Measurements from ENCODE around the gene SYT3. TPM values are rescaled to one million over a fixed set of nuclear protein-coding genes. Genes with fewer than 3 reads are reported as not detected.
"Not testable (repeated sequence)": the region's sequence is repeated elsewhere in the genome, so short reads cannot be mapped to it uniquely, and the experiment has no call there.

SYT3 gene
- total RNA-seq, 4 donors from 2014 or later, result 0.14 TPM; not detected in 3

DNA sequence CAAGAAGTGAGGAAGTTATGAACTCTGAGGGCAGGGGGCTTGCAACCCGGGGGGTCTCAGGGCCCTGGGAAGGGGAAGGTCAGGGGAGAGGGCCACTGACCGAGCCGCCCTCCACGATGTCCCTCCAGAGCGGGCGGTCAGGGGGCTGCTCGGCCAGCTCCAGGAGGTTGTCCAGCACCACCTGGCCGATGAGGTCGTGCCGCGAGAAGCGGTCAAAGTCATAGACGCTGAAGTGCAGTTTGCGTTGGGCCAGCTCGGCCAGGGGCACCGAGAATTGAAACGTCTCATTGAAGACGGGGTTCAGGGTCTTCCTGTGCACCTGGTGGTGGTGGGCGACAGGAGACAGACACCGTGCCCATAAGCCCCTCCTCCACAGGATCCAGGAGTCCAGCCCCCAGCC is 10.5 kb downstream of the SYT3 start:
- DNase-seq, result no peak
- Histone ChIP-seq H3K4me1 (no peaks in the 10 kb centered on the region), H3K27ac (no peak overlapping the region), H3K36me3 (no peaks in the 10 kb centered on the region), H3K9me3 (peaks cover 0 to 2% of the 10 kb centered on the region in 2 donors), H3K4me3 (no peak overlapping the region), H3K27me3 (no peaks in the 10 kb centered on the region)
- TF ChIP-seq, protein P1, sequence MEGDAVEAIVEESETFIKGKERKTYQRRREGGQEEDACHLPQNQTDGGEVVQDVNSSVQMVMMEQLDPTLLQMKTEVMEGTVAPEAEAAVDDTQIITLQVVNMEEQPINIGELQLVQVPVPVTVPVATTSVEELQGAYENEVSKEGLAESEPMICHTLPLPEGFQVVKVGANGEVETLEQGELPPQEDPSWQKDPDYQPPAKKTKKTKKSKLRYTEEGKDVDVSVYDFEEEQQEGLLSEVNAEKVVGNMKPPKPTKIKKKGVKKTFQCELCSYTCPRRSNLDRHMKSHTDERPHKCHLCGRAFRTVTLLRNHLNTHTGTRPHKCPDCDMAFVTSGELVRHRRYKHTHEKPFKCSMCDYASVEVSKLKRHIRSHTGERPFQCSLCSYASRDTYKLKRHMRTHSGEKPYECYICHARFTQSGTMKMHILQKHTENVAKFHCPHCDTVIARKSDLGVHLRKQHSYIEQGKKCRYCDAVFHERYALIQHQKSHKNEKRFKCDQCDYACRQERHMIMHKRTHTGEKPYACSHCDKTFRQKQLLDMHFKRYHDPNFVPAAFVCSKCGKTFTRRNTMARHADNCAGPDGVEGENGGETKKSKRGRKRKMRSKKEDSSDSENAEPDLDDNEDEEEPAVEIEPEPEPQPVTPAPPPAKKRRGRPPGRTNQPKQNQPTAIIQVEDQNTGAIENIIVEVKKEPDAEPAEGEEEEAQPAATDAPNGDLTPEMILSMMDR (IDR thresholded peaks at IDR 0.05), result no peak
- TF ChIP-seq POLR2A (IDR thresholded peaks at IDR 0.05), result no peak
- intact Hi-C loops (cut with DNase I; ENCODE audit: low total_unique reads), result no loop called here

DNA sequence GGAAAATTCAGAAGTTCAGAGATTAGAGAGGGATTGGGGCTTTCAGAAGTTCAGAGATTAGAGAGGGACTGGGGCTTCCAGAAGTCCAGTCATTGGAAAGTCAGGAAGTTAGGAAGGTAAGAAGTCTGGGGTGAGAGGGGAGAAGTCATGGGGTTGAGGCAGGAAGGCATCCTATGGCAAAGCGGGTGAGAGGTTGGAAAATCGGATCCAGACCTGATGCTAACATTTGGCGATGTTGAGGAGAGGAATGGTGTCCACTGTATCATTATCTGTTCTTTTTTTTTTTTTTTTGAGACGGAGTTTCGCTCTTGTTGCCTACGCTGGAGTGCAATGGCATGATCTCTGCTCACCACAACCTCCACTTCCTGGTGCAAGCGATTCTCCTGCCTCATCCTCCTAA is 11.1 kb downstream of the SYT3 start:
- no peak for DNase-seq
- TF ChIP-seq, protein P1 (IDR thresholded peaks at IDR 0.05), result no peak
- no peak for TF ChIP-seq POLR2A (IDR thresholded peaks at IDR 0.05)
- Histone ChIP-seq H3K9me3 (no peaks in the 10 kb centered on the region), H3K27me3 (no peaks in the 10 kb centered on the region), H3K4me1 (no peaks in the 10 kb centered on the region), H3K4me3 (no peak overlapping the region), H3K27ac (no peak overlapping the region), H3K36me3 (no peaks in the 10 kb centered on the region)
- intact Hi-C loops (cut with DNase I; ENCODE audit: low total_unique reads), result no loop called here

DNA sequence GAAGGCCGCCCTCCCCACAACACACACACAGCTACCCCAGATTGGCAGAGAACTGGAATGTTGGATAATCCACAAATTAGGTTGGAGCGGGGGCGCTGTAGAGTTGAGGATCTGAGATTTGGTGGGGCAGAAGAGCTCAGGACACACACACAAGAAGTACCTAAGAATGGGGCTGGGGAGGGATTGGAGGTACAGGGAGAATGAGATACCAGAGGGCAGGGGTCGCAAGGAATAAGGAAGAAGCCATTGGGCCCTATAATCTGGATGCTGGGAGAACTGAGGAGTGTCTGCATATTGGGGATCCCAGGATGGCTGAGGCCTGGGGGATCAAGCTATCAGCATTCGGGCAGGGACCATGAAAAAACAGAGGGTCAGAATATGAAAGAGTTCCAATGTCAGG is 11.5 kb downstream of the SYT3 start:
- H3K27me3 ChIP-seq, result no peaks in the 10 kb centered on the region

DNA sequence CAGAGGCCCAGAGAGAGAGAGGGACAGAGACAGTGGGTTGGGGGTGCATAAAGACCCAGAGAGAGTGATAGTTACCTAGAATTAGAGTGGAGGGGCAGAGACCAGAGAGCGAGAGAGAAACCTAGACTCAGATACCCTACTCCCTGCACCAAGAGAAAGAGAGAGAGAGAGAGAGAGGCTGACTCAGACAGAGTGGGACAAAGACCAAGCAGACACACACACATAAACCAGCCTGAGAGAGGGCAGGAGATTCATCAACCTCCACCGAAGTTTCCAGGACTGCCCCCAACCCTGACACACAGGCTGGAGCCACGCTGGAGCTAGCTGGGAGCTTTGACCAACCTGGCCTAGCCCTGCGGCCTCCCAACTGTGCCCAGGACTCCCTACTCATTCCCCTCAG is 12.9 kb downstream of the SYT3 start:
- Histone ChIP-seq H3K36me3 (no peaks in the 10 kb centered on the region), H3K27ac (no peak overlapping the region), H3K9me3 (no peaks in the 10 kb centered on the region), H3K27me3 (no peaks in the 10 kb centered on the region), H3K4me3 (no peak overlapping the region), H3K4me1 (no peaks in the 10 kb centered on the region)
- intact Hi-C loops (cut with DNase I; ENCODE audit: low total_unique reads), result no loop called here
- DNase-seq, result no peak
- TF ChIP-seq, protein P1 (IDR thresholded peaks at IDR 0.05), result no peak
- TF ChIP-seq POLR2A (IDR thresholded peaks at IDR 0.05), result no peak

More for the DNA sequence above, 11.5 kb downstream of the SYT3 start:
- no peak for DNase-seq
- no peaks in the 10 kb centered on the region for H3K4me1 ChIP-seq
- intact Hi-C loops (cut with DNase I; ENCODE audit: low total_unique reads), result no loop called here
- H3K9me3 ChIP-seq, result no peaks in the 10 kb centered on the region
- no peaks in the 10 kb centered on the region for H3K36me3 ChIP-seq
- H3K4me3 ChIP-seq, result no peak overlapping the region
- H3K27ac ChIP-seq, result no peak overlapping the region
- TF ChIP-seq POLR2A (IDR thresholded peaks at IDR 0.05), result no peak

DNA sequence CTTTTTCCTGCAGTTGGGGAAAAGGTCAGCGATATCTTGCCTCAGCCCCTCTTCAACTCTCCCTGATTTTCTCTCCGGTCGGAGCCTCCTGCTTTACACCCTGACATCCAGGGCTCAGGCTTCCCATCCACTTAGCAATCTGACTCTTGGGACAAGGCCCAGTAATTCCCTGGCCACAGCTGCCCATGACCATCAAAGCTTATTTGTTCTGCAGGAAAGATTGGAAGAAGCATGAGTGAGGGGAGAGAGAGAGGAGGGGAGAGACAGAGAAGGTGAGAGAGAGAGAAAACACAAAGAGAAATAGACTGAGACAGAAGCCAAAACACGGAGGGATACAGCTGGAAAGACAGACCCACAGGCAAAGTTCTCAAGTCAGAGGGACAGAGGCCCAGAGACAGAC is 13.7 kb downstream of the SYT3 start:
- TF ChIP-seq POLR2A (IDR thresholded peaks at IDR 0.05), result no peak
- TF ChIP-seq, protein P1 (IDR thresholded peaks at IDR 0.05), result no peak
- no peaks in the 10 kb centered on the region for H3K27me3 ChIP-seq
- H3K9me3 ChIP-seq, result no peaks in the 10 kb centered on the region
- no peak overlapping the region for H3K4me3 ChIP-seq
- no peaks in the 10 kb centered on the region for H3K36me3 ChIP-seq
- H3K27ac ChIP-seq, result no peak overlapping the region
- no peaks in the 10 kb centered on the region for H3K4me1 ChIP-seq
- intact Hi-C loops (cut with DNase I; ENCODE audit: low total_unique reads), result no loop called here
- DNase-seq, result no peak

DNA sequence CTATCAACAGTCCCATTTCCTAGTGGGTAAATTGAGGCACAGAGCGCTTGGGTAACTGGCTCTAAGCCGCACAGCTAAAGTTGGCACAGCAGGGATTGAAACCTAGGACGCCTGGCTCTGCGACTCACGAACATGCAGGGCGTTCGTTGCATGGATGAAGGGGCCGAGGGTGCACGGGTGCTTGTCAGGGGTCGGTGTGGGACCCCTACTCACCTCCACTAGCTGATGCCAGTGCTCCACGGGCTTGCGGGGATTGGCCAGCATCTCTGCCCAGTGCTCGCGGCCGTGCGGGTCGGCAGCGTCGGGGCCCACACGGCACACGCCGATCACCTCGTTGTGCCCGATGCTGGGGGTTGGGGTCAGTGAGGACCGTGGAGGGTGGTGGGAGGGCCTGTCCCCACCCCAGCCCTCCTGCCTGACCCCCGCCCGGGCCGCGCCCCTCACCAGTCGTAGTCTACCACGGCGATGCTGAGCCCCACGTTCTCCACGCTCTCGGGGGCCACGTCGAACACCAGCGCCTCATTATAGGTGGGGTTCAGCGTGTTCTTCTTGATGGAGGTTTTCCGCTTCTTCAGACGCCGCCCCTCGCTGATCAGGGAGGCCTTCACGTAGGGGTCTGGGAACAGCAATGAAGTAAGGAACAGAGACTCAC is 14.6 kb downstream of the SYT3 start:
- no peak for DNase-seq
- intact Hi-C loops (cut with DNase I; ENCODE audit: low total_unique reads), result no loop called here
- Histone ChIP-seq H3K27ac (no peak overlapping the region), H3K4me3 (no peak overlapping the region), H3K4me1 (no peaks in the 10 kb centered on the region), H3K36me3 (no peaks in the 10 kb centered on the region), H3K27me3 (no peaks in the 10 kb centered on the region), H3K9me3 (no peaks in the 10 kb centered on the region)
- TF ChIP-seq POLR2A (IDR thresholded peaks at IDR 0.05), result no peak
- TF ChIP-seq, protein P1 (IDR thresholded peaks at IDR 0.05), result no peak

DNA sequence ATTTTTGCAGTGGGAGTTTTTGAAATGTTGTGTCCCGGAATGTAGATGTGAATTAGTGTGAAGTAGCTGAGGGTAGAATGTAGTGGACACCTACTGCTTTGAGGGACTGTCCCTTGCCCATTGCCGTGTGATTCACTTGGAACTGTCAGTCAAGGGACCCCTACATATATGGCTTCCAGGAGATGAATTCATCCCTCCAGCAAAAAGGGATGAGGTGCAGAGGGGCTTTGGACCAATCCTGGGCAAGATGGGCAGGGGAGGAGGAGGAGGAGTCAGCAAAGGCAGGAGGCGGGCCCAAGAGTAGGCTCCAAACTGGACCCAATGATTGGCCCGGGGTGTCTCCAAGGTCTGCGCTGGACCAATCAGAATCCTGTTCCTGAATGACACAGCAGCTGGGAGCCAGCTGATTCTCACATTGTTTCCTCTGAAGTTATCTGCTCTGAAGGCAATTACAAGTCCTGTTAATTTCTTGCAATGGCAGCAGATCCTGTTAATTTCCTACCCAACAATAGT is 19.2 kb downstream of the SYT3 start:
- H3K27ac ChIP-seq; H3K36me3 ChIP-seq; DNase-seq; H3K9me3 ChIP-seq; intact Hi-C loops (cut with DNase I; ENCODE audit: low total_unique reads); H3K4me3 ChIP-seq; H3K4me1 ChIP-seq; H3K27me3 ChIP-seq: not testable (repeated sequence)

DNA sequence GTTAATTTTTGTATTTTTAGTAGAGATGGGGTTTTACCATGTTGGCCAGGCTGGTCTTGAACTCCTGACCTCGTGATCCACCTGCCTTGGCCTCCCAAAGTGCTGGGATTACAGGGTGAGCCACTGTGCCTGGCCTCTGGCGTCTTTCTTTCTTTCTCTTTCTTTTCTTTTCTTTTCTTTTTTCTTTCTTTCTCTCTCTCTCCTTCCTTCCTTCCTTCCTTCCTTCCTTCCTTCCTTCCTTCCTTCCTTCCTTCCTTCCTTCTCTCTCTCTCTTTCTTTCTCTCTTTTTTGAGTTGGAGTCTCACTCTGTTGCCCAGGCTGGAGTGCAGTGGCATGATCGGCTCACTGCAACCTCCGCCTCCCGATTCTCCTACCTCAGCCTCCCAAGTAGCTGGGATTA is 20.5 kb downstream of the SYT3 start:
- DNase-seq; intact Hi-C loops (cut with DNase I; ENCODE audit: low total_unique reads); H3K4me3 ChIP-seq; H3K27me3 ChIP-seq; H3K27ac ChIP-seq; H3K36me3 ChIP-seq; H3K9me3 ChIP-seq; H3K4me1 ChIP-seq: not testable (repeated sequence)
